Esophagus squamous epithelium (tissue), 5 donors: Measurements from ENCODE around the gene GPR21. TPM values are rescaled to one million over a fixed set of nuclear protein-coding genes. Genes with fewer than 3 reads are reported as not detected.
A peak's percentile ranks its signal among the peaks of the same experiment; 100 is the strongest.

Source experiments
- DNase-seq: peaks from one replicate; lab custom pipeline; 2025; lab: John Stamatoyannopoulos, UW
- H3K27ac ChIP-seq, 4 donors: fragments of 200-600 bp; sonication (generic); one replicate each; pipeline ENCODE4 v1.5.1; 2016 to 2019; ENCODE audit warnings: mild to moderate bottlenecking in 1 of 4
- H3K27me3 ChIP-seq, 4 donors: fragments of 200-600 bp; sonication (generic); 1 replicate in 3 of 4; 2 replicates in 1 of 4; pipeline versions ENCODE4 v1.5.1 to v1.6.0; 2017 to 2021; ENCODE audit warnings: antibody characterized with exemption in 1 of 4
- H3K36me3 ChIP-seq, 3 donors: fragments of 200-600 bp; sonication (generic); one replicate each; pipeline ENCODE4 v1.5.1; 2016 to 2019
- H3K4me1 ChIP-seq, 3 donors: fragments of 200-600 bp; sonication (generic); one replicate each; pipeline ENCODE4 v1.5.1; 2017 to 2019
- H3K4me3 ChIP-seq, 4 donors: fragments of 200-600 bp; sonication (generic); 1 replicate in 3 of 4; 2 replicates in 1 of 4; pipeline ENCODE4 v1.5.1; 2016 to 2019; ENCODE audit warnings: mild to moderate bottlenecking in 2 of 4, moderate library complexity in 1 of 4
- H3K9me3 ChIP-seq, 3 donors: fragments of 200-600 bp; sonication (generic); one replicate each; pipeline ENCODE4 v1.5.1; 2016 to 2019
- CTCF ChIP-seq, 6 experiments: fragments of 450-650 bp in 4 of 6; fragments of 200-600 bp in 2 of 6; sonication (generic) in 2 of 6; IDR thresholded peaks; one replicate each; pipeline ENCODE4 v1.5.1; 2016 to 2019; ENCODE audit warnings: antibody characterized with exemption in 6 of 6, mild to moderate bottlenecking in 4 of 6, moderate library complexity in 4 of 6
- POLR2A ChIP-seq, 4 donors: fragments of 450-650 bp; IDR thresholded peaks; one replicate each; pipeline ENCODE4 v1.6.1; 2017; ENCODE audit warnings: antibody characterized with exemption in 4 of 4, mild to moderate bottlenecking in 4 of 4, moderate library complexity in 3 of 4
- WGBS, 2 donors: methylation state at CpG; one replicate each; pipeline ENCODE4 v1.1.5; 2018; 5-methylcytosine and 5-hydroxymethylcytosine counted together
- intact Hi-C: fragments of 100-400 bp; cut with DNase I; formaldehyde crosslinking; loops from one replicate; pipeline ENCODE4 v1.15.0; 2022
- total RNA-seq, 4 donors: library from RNA; depleted of rRNA; stranded (reverse); fragments of >200 nt; gene quantifications; one replicate each; pipeline ENCODE4 v1.1.0, GENCODE V29; 2016
- donor health status: DM: yes; HTN: yes; CAD: no.

Gene GPR21
- total RNA-seq, 4 donors from 2014 or later, result 0.68 to 1.9 TPM; not detected in 2

DNA sequence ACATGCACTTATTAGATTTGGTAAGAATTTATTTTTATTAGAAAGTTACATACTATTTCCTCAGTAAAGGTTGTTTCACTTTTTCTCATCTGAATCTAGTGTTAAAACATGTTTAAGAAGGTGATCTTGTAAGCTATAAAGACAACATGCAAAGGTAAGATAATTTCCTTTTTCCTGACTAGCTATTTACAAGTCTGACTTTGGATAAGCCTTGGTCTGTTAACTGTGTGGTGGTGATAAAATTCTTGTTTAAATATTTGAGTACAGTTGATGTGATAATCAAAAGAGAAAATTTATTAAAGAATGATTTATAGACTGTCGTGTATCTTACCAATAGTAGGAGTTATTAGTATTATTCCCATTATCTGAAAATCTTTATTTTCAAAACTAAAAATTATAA lies 36.9 kb upstream of the GPR21 start:
- 94 to 100% methylated on average over 1 of the region's 1 CpG for WGBS, 2 donors
- H3K27me3 ChIP-seq, result no peaks in the 10 kb centered on the region
- H3K4me3 ChIP-seq, result no peak overlapping the region
- peaks cover 0 to 92% (median 0%) of the 10 kb centered on the region in 3 donors for H3K36me3 ChIP-seq
- H3K9me3 ChIP-seq, result no peaks in the 10 kb centered on the region
- peaks cover 0 to 3% (median 0%) of the 10 kb centered on the region in 3 donors for H3K4me1 ChIP-seq
- TF ChIP-seq CTCF (IDR thresholded peaks at IDR 0.05) (no peak), POLR2A (IDR thresholded peaks at IDR 0.05) (no peak)
- DNase-seq, result no peak
- H3K27ac ChIP-seq, result no peak overlapping the region
- intact Hi-C loops, result loop anchor here (10.0 kb wide), 1 partner anchor 112 kb away; no protein-coding TSS in a partner anchor

DNA sequence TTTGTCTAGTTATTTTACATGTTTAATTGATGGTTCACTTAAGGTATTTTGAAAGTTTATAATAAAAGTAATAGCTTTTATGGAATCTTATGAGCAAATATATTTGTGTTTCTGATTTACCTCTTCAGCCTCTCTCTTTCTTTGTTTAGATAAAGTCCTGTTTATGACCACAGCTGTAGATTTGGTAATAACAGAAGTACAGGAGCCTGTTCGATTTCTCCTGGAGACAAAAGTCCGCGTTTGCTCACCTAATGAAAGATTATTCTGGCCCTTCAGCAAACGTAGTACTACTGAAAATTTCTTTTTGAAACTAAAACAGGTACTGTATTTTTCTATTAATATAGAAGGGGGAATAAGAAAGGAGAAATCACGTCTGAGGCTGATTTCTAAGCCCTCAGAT lies 35.0 kb upstream of the GPR21 start:
- Histone ChIP-seq H3K4me1 (peaks cover 0 to 9% (median 0%) of the 10 kb centered on the region in 3 donors), H3K27me3 (no peaks in the 10 kb centered on the region), H3K27ac (no peak overlapping the region), H3K36me3 (peaks cover 0 to 97% (median 0%) of the 10 kb centered on the region in 3 donors), H3K9me3 (no peaks in the 10 kb centered on the region), H3K4me3 (no peak overlapping the region)
- no peak for DNase-seq
- intact Hi-C loops, result loop anchor here (10.0 kb wide), 1 partner anchor 114 kb away; no protein-coding TSS in a partner anchor
- no peak for TF ChIP-seq POLR2A (IDR thresholded peaks at IDR 0.05)
- 87 to 91% methylated on average over 5 of the region's 5 CpGs for WGBS, 2 donors

GRCh38 chr9:123000371-123001068 lies 32.9 kb upstream of the GPR21 start:
- H3K27ac ChIP-seq, result no peak overlapping the region
- 92 to 100% methylated on average over 1 of the region's 1 CpG for WGBS, 2 donors

DNA sequence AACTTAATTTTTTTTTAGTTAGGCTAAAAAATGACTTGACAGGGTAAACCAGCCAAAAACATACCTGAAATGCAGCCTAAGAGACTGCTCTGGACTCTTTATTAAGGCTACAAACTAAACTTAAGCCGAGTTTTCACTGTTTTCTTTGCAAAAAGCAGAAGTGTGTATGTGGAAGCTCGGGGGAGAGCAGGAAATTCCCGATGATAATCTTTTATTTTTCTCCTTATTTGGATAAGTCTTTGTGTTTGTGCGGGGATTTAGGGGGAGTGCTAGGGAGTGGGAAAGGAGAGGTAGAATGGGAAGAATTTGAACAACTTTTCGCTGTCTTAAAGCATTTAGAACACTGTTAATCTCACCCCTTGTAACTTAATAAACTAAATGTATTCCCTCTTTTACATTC lies 30.7 kb upstream of the GPR21 start:
- no peak for DNase-seq
- Histone ChIP-seq H3K27me3 (no peaks in the 10 kb centered on the region), H3K4me3 (no peak overlapping the region), H3K36me3 (peaks cover 0 to 97% (median 0%) of the 10 kb centered on the region in 3 donors), H3K4me1 (peaks cover 0 to 16% (median 0%) of the 10 kb centered on the region in 3 donors), H3K9me3 (no peaks in the 10 kb centered on the region), H3K27ac (peak overlapping the region; percentile 5 to 63 (median 13))
- intact Hi-C loops, result no loop called here
- TF ChIP-seq CTCF (IDR thresholded peaks at IDR 0.05) (no peak), POLR2A (IDR thresholded peaks at IDR 0.05) (no peak)
- WGBS, 2 donors, result 40 to 52% methylated on average over 5 of the region's 5 CpGs

More at GRCh38 chr9:123000371-123001068, 32.9 kb upstream of the GPR21 start:
- Histone ChIP-seq H3K36me3 (peaks cover 0 to 99% (median 0%) of the 10 kb centered on the region in 3 donors), H3K27me3 (no peaks in the 10 kb centered on the region), H3K4me3 (no peak overlapping the region), H3K4me1 (peaks cover 0 to 16% (median 0%) of the 10 kb centered on the region in 3 donors), H3K9me3 (no peaks in the 10 kb centered on the region)
- TF ChIP-seq POLR2A (IDR thresholded peaks at IDR 0.05) (no peak), CTCF (IDR thresholded peaks at IDR 0.05) (no peak)
- DNase-seq, result no peak
- intact Hi-C loops, result no loop called here

GRCh38 chr9:123003466-123003865 lies 30.0 kb upstream of the GPR21 start:
- no peaks in the 10 kb centered on the region for H3K9me3 ChIP-seq
- no peak for TF ChIP-seq POLR2A (IDR thresholded peaks at IDR 0.05)
- TF ChIP-seq CTCF (IDR thresholded peaks at IDR 0.05), result no peak
- no peak overlapping the region for H3K4me3 ChIP-seq
- H3K27me3 ChIP-seq, result no peaks in the 10 kb centered on the region
- peaks cover 0 to 90% (median 0%) of the 10 kb centered on the region in 3 donors for H3K36me3 ChIP-seq
- peak overlapping the region in 2 of 4 donors; percentile 10 to 63 for H3K27ac ChIP-seq
- peaks cover 0 to 16% (median 0%) of the 10 kb centered on the region in 3 donors for H3K4me1 ChIP-seq
- WGBS, 2 donors, result 63 to 78% methylated on average over 2 of the region's 2 CpGs
- no peak for DNase-seq
- intact Hi-C loops, result no loop called here
